ENCODE measurements around the gene PDGFA.

PDGFA gene

DNA sequence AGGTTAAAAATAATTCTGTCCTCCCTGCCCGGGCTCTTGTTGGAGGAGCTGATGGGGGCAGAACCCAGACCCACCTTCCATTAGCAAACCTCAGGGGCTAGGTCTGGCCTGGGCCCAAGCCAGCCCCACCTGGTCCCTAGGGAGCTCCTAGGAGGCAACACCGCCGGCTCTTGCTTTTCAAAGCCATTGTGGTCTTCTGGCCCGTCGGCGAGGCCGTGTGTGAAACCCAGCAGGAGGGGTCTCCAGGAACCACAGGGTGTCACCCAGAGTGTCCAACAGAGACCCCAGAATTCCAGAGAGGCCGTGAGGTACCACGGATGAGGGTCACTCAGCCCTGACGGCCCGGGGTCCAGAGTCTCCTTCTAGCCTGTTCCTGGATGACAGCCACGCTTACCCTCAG is 16.6 kb upstream of the PDGFA start:
- DNase-seq (ENCODE audit: low read depth) = no peak

DNA sequence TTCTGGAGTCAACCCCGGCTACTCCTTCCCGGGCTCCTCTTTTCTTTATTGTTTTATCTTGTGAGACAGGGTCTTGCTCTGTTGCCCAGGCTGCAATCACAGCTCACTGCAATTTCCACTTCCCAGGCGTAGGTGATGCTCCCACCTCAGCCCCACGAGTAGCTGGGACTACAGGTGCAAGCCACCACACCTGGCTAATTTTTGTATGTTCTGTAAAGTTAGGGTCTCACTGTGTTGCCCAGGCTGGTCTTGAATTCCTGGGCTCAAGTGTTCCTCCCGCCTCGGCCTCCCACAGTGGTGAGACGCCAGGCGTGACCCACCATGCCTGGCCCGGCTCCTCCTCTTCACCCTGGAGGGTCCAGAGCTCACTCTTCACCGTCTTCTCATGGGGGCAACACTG is 15.3 kb upstream of the PDGFA start:
- no peak for DNase-seq (ENCODE audit: low read depth)

DNA sequence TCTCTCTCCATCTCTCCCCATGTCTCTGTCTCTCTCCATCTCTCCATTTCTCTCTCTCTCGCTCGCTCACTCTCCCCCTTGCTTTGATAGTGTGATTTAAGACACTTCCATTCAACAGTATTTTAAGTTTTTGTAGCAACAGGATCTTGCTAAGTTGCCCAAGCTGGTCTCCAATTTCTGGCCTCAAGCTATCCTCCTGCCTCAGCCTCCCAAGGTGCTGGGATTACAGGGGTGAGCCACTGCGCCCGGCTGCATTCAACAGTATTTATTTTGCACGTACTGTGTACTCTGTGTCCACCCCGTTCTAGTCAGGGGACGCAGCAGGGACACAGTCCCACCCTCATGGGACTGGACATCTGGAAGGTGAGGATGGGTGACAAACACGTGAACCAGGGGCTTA is 14.4 kb upstream of the PDGFA start:
- DNase-seq (ENCODE audit: low read depth) = no peak

DNA sequence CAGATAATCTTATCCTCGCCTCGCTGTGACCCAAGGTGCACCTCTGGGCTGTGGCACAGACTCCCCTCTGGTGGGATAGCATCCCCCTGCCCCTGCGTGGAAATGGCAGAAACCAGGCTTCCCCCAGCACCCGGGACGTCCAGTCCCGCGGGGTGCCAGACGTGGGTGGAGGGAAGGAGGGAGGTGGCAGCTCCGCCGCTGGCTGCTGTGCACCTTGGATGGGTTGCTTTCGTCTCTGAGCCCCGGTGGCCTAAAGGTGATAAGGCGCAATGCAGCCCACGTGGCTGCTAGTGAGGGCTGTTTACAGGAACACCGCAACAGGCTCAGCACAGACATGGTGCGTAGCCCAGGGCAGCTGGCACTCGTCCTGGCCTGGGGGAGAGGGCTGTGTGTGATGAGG is 13.6 kb upstream of the PDGFA start:
- no peak for DNase-seq (ENCODE audit: low read depth)

DNA sequence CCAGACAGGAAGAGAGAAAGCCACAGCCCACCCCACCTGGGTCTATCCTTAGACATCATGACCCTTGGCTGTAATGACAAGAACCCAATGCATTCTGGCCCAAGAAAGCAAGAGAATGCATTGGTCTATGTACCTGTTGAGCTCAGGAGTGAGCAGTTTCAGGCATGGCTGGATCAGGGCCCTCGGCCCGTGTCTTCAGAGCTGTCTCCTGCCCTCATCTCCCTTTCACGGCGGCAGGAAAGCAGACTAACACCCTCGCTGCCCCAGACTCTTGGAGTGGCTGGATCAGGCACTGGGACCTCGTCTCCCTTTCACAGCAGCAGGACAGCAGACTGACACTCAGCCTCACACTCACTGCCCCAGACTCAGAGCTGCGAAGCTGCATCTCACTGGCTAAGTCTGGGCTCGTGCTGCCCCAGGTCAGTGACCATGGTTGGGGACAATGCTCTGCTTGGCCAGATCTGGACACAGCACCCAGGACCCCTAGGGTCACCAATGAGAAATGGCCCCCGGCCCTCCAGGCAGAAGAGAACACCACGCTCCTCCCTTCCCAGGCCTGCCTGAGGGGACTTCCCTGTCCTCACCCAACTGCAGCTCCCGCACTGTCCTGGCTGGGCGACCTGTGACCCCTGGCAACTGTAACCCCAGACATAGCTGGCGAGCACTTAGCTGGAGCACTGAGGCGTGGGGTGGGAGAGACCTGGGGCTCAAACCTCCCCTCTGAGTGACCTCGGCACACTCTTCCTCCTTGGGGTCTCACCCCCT is 12.9 kb upstream of the PDGFA start:
- no peak for DNase-seq (ENCODE audit: low read depth)

DNA sequence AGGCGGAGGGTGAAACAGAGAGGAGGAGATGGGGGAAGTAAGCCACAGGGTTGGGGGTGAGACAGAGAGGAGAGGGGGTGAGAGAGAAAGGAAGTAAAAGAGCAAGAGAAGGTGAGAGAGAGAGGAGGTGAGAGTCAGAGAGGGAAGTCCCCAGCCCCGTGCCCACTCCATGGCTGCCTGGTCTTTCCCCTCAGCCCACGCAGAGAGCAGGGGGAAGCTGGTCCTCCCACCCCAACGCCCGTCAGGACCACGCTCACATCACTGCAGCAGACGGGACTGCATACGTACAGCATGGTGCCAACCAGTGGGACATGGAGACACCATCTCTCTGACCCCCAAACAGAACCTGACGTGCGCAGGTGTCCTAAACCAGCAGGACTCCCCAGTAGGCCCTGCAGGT is 12.1 kb upstream of the PDGFA start:
- no peak for DNase-seq (ENCODE audit: low read depth)

DNA sequence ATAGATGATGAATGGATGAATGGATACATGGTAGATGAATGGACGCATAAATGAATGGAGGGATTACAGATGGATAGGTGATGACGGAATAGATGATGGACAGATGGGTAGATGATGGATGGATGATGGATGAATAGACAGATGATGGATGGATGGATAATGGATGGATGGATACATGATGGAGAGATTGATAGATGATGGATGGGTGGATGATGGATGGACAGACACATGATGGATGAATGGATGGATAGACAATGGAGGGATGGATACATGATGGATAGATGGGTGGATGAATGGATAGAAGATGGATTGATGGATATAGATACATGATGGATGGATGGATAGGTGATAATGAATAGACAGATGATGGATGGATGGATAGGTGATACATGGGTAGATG is 8.8 kb upstream of the PDGFA start:
- DNase-seq (ENCODE audit: low read depth) = no peak

DNA sequence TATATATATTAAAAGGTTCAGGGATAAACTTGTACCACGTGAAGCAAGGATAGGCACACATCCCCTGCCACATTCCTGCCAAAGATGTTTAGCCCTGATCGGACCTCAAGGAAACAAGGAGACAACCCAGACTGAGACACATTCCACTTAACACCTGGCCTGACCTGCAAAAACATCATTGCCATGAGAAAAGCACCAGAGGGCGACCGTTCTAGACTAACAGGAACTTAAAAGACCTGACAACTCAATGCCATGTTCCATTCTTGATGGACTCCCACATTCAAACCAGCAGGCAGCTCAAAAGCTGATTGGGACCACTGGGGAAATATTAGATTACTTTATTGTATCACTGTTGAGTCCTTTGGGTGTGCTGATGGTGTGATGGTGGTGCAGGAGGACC is 8.1 kb upstream of the PDGFA start:
- no peak for DNase-seq (ENCODE audit: low read depth)

DNA sequence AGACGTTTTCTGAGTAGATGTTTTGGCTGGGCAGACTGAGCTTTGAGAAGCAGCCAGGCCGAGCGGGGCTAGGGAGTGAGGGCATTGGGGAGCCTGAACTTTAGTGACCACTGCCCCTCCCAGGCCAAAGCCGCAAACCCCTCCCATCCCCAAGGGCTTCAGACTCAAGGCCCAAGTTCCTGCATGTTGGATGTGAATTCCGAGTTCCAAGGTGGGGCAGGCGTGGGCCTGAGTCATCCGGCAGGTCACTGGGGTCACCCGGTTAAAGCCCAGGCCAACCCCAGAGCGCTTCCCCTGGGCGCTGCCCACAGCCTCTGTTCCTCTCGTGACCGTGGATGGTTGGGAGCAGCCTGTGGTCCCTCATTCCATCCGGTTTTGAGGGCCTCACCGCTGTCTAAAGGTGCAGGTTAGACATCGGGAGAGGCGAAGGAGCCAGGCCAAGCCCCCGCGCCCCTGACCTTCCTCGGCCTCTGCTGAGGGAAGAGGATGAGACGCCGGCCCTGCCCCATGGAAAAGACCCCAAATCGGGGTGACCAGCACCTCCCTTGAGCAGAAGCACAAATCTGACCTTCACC is 6.9 kb upstream of the PDGFA start:
- DNase-seq (ENCODE audit: low read depth) = no peak

DNA sequence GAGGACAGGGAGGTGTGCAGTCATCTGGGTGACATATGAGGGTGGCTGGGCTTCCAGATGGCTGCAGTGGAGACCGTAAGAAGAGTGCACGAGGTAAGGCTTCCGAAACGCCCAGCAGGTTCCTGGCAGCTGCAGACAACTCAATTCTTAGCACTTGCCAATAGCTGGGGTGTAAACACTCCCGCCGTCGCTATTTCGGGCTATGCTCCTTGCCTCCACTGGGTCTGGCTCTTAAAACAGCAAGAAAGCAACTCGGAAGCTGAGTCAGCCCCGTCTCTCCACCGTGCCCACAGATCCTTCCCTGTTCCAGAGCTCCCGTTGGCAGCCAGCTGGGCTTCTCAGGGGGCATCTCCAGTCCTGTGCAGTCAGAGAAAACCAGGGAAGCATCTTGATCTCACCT is 6.1 kb upstream of the PDGFA start:
- no peak for DNase-seq (ENCODE audit: low read depth)

DNA sequence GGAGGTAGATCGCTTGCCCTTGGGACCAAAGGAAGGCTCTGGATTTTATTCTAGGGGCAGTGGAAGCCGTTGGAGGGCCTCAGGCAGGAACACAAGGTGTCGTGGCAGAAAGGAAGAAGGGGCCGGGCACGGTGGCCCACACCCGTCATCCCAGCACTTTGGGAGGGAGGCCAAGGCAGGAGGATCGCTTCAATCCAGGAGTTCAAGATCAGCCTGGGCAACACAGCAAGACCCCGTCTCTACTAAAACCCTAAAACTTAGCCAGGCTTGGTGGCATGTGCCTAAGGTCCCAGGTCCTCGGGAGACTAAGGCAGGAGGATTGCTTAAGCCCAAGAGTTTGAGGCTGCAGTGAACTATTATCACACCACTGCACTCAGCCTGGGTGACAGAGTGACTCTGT is 5.2 kb upstream of the PDGFA start:
- DNase-seq (ENCODE audit: low read depth) = no peak

DNA sequence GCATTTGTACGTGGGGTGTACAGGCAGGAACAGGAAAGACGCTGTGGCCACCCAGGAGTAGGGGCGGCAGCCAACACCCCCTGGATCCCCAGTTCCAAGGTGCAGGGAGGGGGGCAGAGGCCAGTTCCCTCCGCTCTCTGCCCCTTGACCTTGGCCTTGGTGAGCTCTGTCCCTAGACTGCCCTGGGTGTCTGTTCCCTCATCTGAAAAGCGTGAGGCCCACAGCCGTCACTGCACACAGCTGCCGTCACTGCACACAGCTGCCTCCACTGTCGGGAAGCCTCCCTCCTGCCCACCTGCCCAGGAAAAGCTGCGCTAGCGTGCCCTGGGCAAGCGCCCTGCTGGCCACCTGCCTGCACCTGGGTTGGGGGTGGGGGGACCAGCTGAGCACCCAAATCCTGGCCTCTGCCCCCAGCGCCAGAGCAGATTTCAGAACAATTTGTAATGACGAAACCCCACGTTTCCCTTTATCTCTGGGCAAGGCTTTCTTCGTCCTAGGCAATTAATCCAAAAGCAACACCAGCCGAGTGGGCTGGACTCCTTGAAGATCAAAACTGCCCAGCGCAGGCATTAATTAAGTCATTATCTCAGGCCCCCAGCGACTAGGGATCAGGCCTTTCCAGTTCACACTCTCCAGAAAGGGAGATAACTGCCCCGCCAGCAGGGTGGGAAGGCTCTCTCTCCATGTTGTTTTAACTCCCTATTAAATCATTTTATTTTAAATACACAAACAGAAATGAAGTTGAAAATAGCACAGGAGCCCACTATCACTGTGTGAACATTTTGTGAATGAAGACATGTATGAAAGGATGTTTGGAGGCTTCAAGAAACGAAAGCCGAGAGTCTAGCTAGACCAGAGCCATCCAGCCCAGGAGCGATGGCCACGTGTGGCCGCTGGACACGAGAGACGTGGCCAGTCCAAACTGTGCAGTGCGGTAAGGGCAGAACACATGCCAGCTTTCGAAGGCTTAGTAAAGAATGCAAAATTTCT is 4.0 kb upstream of the PDGFA start:
- no peak for DNase-seq (ENCODE audit: low read depth)

DNA sequence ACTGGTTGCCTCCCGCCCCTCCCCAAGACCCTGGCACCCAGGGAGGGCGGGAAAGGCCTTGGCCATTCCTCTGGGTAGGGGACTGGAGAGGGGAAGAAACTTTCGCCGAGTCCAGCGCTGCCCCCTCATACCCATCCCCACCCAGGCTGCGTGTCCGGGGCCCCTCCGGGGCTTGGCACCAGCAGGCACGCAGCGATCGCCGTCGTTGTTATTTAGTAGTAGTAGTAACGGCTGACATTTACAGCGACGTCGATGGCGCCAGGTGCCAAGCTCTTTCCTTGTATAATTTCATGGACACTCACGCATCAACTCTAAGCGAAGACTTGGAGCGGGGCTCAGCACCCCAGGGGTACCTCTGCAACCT is 3.3 kb upstream of the PDGFA start:
- no peak for DNase-seq (ENCODE audit: low read depth)

DNA sequence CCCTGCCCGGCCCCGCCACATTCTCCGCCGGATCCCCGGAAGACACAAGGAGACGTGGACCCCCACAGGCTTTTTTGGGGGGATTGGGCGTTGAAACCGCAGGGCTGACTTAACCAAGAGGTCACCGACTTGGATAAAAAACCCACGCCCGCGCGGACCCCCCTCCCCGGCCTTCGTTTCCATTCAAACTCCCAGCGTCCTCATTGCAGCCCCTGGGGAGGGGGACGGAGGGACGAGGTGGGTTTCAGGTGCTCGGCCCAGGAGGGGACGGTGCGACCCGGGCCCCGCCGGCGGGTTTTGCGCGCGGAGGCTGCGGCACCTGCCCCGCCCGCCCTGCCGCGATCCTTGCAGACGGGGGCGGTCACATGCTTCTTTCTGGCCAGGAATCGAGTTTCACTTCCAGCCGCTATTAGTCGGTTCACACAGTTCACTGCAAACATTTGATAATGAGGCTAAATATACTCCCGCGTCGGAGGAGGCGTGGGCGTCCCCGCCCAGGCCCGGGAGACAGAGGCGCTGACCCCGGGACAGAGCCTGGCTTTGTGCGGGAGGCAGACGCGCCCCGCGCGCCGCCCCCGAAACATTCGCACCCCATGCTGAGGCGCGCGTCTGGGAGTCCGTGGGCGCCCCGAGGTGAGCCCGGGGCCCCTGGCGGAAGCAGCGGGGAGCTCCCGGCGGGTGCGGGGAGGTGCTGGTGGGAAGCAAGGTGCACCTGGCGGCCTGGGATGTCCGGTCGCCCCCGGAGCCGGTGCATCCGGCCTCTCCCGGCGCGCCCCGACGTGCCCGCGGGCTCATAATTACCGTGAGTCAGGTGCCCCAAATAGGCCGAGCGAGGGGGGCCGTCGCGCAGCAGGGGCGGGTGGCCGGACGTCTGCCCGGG is 2.7 kb upstream of the PDGFA start:
- no peak for DNase-seq (ENCODE audit: low read depth)

DNA sequence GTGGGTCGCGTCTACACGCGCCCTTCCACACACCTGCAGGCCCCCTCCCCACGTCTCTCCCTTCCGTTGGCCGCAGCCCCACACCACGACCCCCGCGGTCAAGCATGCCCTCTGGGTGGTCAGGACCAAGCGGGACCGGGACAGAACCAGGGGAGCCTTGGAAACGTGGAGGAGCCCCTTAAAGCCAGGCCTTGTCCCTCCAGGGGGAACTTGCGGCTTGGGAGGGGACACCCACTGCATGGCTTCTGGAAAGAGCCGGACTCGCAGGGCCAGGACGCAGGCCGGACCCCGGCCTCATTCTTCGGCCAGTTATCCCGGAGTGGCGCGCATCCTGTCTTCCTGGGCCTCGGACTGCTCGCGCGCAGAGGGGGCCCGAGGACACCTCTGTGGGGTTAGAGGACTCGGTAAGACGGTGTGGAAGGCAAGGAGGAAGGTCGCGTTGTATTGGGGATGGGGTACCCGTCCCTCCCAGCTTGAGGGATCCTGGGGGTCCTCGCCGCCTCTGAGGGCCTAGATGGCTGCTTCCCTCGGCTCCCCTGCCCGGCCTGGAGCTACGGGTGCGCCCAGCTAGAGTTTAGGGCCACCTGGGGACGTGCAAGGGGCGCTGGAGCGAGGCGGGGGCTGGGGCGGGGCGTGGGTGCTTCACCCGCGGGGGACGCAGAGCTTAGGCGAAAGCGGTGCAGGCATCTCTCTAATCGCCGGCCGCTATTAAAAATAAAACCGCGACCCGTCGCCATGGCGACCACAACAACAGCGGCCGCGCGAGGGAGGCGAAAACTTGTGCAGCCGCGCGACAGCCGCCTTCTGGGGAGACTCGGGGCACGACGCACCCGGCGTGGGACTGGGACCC is 1.8 kb upstream of the PDGFA start:
- no peak for DNase-seq (ENCODE audit: low read depth)

DNA sequence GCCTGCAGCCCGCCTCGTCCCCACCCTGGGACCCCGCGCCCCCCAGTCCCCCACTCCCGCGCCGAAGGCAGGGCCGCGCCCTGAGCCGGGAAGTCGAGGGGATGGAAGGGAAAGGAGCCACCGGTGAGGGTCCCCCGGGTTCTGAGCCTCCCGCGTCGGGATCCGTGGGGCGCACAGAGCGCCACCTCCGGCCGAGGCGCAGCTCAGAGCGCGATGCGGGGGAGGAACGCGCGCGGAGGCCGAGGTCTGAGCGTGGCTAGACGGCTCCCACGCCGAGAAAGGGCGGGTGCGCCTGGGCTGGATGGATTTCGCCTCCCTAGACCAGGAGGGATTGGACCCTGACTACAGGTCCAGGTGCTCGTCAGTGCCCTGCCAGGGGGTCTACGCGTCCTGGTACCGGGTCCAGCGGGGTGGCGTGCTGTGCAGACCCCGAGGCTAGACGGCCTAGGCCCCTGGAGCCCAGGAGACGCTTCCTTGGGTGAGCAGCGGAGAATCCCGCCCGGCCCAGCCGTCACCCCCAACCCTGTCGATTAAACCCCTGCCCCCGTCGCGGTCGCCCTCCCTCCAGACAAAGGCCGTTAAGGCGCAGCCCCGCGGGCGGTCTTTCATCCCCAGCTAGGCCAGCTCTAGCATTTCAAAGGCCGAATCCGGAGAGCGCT is 986 bp upstream of the PDGFA start:
- no peak for DNase-seq (ENCODE audit: low read depth)

DNA sequence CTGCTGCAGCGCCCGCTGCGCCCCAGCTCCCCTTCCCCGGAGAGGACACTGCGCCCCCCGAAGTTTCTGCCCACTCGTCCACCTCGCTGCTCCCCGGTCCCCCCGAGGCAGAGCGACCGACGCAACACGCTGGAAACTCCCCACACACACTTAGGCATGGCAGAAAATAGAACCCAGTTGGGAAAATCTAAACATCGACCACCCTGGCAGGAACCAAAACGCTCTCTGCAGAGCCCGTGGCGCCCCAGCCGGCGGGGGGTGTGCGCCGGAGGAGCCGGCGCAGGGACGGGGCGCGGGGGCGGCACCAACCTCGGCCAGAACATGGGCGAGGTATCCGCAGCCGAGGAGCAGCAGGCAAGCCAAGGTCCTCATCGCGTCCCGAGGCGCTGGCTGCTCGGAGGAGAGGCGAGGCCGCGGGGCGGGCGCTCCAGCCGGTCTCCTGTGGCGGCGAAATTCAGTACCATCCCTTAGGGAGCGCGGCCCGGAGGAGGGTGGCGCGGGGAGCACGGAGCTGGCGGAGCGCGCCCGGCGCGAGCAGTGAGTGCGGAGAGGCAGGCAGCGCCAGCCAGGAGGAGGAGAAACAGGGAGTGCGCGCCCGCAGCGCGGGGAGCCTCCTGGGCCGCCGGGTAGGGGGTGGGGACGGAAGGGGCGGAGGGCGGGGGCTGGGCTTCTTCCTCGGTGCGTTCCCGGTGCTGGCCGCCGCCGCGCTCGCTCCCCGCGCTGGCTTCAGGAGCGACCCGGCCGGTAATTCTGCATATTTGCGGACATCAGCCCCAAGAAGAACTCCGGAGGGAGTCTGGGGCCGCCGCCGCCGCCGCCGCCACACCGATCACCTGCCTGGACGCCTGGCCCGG is 789 bp downstream of the PDGFA start:
- DNase-seq (ENCODE audit: low read depth) = peak; percentile 33

DNA sequence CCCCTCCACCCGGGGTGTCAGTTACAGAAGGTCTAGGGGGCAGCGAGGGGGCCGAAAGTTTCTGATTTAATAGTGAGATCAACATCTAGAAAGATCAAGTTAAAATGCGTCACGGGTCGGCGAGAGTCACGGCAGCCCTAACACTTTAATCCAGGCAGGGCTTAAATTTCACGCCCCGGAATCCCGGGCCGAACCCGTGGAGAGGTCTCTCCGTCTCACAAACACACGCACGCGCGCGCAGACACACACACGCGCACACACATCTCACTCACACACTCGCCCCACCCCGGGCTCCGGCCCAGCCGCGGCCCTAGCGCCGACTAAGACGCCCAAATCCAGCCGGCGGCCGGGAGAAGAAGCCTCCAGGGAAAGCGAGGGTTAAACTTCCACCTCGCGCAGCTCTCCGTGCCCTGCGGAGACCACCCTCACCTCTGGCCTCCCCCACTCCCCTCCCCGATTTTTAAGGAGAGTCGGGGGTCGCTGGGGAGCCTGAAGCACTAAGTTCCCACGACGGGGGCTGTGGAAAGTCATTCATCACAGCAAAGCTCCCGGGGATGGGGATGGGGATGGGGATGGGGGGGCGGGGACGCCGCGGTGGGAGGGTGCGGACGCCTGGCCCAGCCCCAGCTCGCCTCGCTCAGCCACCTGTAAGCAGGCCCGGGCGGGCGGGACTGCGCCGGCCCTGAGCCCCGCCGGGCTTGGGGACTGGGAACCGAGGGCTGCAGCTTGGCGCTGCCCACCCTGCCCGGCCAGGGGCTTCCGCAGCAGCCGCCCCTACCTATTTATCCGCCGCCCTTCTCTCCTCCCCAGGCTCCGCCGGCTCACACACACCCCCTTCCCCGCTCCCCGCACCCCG is 1.6 kb downstream of the PDGFA start:
- DNase-seq (ENCODE audit: low read depth) = no peak
